Measurements from ENCODE around the gene RNF31. TPM values are rescaled to one million over a fixed set of nuclear protein-coding genes. Genes with fewer than 3 reads are reported as not detected.

Gene RNF31
- total and polyA plus RNA-seq, 2 of the 13 experiments (the other 11 are each of a cell fraction or from before 2014, with no cell fraction given): 48.2 to 86.8 TPM

DNA sequence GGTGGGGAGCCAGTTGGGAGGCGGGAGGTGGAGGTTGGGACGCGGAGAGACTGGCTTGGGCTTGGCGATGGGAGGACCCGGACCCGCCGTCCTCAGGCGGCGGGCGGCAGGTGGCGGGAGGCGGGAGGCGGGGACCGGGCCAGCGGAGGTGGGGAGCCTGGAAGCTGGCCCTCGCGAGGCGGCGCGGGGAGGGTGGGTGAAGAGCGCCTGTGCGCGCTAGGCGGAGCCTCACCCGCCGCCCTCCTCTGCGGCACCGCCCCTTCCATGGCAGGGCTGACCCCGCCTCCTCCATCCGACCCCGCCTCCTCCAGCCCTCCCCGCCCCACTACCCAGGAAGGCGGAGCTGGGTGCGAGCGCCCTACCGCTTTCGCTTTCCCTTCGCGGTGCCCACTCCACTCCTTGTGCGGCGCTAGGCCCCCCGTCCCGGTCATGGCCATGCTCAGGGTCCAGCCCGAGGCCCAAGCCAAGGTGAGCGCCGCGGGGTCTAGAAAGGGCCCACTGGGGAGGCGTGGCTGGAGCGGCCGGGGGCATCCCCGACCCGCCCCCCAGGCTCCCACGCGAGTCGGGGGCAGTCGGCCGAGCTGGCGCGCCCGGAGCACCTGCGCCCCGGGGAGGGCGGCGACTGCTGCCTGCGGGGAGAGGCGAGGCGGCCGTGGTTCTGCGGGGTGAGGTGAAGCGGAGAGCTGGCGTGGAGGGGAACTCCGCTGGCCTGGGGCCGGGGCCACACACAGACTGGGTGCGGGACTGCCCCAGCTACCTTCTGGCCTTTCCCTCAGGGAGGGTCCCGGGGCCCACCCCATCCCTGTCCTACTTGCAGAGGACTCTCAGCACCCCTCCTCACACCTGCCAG is 11.2 kb upstream of the RNF31 start, which contains the start of gene PSME1 (continued):
- TF ChIP-seq PRMT3 (CRISPR knock-in tag; IDR thresholded peaks at IDR 0.05; ENCODE audit: borderline replicate concordance, low read depth) (no peak), BRD4 (CRISPR knock-in tag; IDR thresholded peaks at IDR 0.05) (peak; percentile 75), SMAD3 (CRISPR knock-in tag; IDR thresholded peaks at IDR 0.05) (0 out of 2 replicates have a peak, but pooled peaks have one; percentile 34), ZFAT (CRISPR knock-in tag; conservative IDR thresholded peaks at IDR 0.05) (0 out of 2 replicates have a peak, but pooled peaks have one; percentile 70), ZMYM2 (CRISPR knock-in tag; IDR thresholded peaks at IDR 0.05) (no peak), ZNF124 (CRISPR knock-in tag; IDR thresholded peaks at IDR 0.05) (no peak), ZNF251 (CRISPR knock-in tag; IDR thresholded peaks at IDR 0.05) (no peak), FOXM1 (CRISPR knock-in tag; IDR thresholded peaks at IDR 0.05) (peak; percentile 30; the same call in 1 of the 2 replicates), NFKBIZ (CRISPR knock-in tag; IDR thresholded peaks at IDR 0.05) (peak; percentile 30; the same call in 1 of the 2 replicates), TBX3 (IDR thresholded peaks at IDR 0.05; ENCODE audit: borderline replicate concordance) (peak; percentile 52; the same call in 1 of the 2 replicates), ZNF543 (CRISPR knock-in tag; IDR thresholded peaks at IDR 0.05) (peak; percentile 82; the same call in 1 of the 2 replicates), SCMH1 (CRISPR knock-in tag; IDR thresholded peaks at IDR 0.05; ENCODE audit: borderline replicate concordance) (no peak), RBM22 (optimal IDR thresholded peaks at IDR 0.05; ENCODE audit: low read length) (no peak), NCOA2 (CRISPR knock-in tag; IDR thresholded peaks at IDR 0.05) (peak; percentile 52), MTF1 (CRISPR knock-in tag; IDR thresholded peaks at IDR 0.05) (no peak)
- TF ChIP-seq, protein P1, sequence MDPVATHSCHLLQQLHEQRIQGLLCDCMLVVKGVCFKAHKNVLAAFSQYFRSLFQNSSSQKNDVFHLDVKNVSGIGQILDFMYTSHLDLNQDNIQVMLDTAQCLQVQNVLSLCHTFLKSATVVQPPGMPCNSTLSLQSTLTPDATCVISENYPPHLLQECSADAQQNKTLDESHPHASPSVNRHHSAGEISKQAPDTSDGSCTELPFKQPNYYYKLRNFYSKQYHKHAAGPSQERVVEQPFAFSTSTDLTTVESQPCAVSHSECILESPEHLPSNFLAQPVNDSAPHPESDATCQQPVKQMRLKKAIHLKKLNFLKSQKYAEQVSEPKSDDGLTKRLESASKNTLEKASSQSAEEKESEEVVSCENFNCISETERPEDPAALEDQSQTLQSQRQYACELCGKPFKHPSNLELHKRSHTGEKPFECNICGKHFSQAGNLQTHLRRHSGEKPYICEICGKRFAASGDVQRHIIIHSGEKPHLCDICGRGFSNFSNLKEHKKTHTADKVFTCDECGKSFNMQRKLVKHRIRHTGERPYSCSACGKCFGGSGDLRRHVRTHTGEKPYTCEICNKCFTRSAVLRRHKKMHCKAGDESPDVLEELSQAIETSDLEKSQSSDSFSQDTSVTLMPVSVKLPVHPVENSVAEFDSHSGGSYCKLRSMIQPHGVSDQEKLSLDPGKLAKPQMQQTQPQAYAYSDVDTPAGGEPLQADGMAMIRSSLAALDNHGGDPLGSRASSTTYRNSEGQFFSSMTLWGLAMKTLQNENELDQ (CRISPR knock-in tag; IDR thresholded peaks at IDR 0.05; ENCODE audit: borderline replicate concordance): peak; percentile 57; the same call in 1 of the 2 replicates
- TF ChIP-seq, protein P2, sequence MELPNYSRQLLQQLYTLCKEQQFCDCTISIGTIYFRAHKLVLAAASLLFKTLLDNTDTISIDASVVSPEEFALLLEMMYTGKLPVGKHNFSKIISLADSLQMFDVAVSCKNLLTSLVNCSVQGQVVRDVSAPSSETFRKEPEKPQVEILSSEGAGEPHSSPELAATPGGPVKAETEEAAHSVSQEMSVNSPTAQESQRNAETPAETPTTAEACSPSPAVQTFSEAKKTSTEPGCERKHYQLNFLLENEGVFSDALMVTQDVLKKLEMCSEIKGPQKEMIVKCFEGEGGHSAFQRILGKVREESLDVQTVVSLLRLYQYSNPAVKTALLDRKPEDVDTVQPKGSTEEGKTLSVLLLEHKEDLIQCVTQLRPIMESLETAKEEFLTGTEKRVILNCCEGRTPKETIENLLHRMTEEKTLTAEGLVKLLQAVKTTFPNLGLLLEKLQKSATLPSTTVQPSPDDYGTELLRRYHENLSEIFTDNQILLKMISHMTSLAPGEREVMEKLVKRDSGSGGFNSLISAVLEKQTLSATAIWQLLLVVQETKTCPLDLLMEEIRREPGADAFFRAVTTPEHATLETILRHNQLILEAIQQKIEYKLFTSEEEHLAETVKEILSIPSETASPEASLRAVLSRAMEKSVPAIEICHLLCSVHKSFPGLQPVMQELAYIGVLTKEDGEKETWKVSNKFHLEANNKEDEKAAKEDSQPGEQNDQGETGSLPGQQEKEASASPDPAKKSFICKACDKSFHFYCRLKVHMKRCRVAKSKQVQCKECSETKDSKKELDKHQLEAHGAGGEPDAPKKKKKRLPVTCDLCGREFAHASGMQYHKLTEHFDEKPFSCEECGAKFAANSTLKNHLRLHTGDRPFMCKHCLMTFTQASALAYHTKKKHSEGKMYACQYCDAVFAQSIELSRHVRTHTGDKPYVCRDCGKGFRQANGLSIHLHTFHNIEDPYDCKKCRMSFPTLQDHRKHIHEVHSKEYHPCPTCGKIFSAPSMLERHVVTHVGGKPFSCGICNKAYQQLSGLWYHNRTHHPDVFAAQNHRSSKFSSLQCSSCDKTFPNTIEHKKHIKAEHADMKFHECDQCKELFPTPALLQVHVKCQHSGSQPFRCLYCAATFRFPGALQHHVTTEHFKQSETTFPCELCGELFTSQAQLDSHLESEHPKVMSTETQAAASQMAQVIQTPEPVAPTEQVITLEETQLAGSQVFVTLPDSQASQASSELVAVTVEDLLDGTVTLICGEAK (IDR thresholded peaks at IDR 0.05): no peak
- TF ChIP-seq, protein P2 (CRISPR knock-in tag; IDR thresholded peaks at IDR 0.05): no peak

All from HepG2 (cell line).